Heart right ventricle (tissue), 16 donors: ENCODE data around the gene PFKL. TPM values are rescaled to one million over a fixed set of nuclear protein-coding genes. Genes with fewer than 3 reads are reported as not detected.

Source experiments
- ATAC-seq, 8 donors: fragments of 200-7000 bp; cut with Tn5 transposase; one replicate each; pipeline ENCODE4 v1.9.1; 2020; ENCODE audit warnings: mild to moderate bottlenecking in 8 of 8, moderate library complexity in 8 of 8, moderate number of reproducible peaks in 1 of 8
- DNase-seq, 2 donors: peaks; one replicate each; pipeline ENCODE4 v3.0.0-alpha.2; 2020
- H3K27ac ChIP-seq, 10 donors: fragments of 200-600 bp; sonication (generic) in 2 of 10; one replicate each; pipeline versions ENCODE4 v1.5.0 to v1.8.0; 2020 to 2022; ENCODE audit warnings: mild to moderate bottlenecking in 3 of 10
- H3K27me3 ChIP-seq, 7 donors: fragments of 200-600 bp; one replicate each; pipeline ENCODE4 v1.8.0; 2021 to 2022; ENCODE audit warnings: mild to moderate bottlenecking in 2 of 7
- H3K36me3 ChIP-seq, 9 donors: fragments of 200-600 bp; sonication (generic) in 1 of 9; one replicate each; pipeline versions ENCODE4 v1.5.0 to v1.8.0; 2020 to 2022; ENCODE audit warnings: mild to moderate bottlenecking in 2 of 9
- H3K4me1 ChIP-seq, 9 donors: fragments of 200-600 bp; sonication (generic) in 1 of 9; one replicate each; pipeline versions ENCODE4 v1.5.0 to v1.8.0; 2020 to 2022; ENCODE audit warnings: mild to moderate bottlenecking in 4 of 9
- H3K4me3 ChIP-seq, 10 donors: fragments of 200-600 bp; sonication (generic) in 2 of 10; one replicate each; pipeline versions ENCODE4 v1.5.0 to v1.8.0; 2020 to 2022; ENCODE audit warnings: mild to moderate bottlenecking in 7 of 10, moderate library complexity in 2 of 10
- H3K9me3 ChIP-seq, 11 donors: fragments of 200-600 bp in 10 of 11; sonication (generic) in 2 of 11; one replicate each; pipeline versions ENCODE4 v1.5.0 to v1.8.0; 2013 to 2022; ENCODE audit warnings: mild to moderate bottlenecking in 2 of 11, control low read depth in 1 of 11, moderate library complexity in 1 of 11
- whole genome bisulfite sequencing, 2 donors: extraction: QIAGEN DNeasy Blood & Tissue Kit; methylation state at CpG; one replicate each; pipeline ENCODE4 v1.1.7; 2013; ENCODE audit warnings: inconsistent platforms in 1 of 2; 5-methylcytosine and 5-hydroxymethylcytosine counted together
- intact Hi-C, 10 donors: fragments of 100-400 bp; cut with DNase I; formaldehyde crosslinking; loops; one replicate each; pipeline versions ENCODE4 v1.11.1 to v1.14.2; 2022
- polyA plus RNA-seq, 2 donors: library from polyadenylated mRNA; stranded (reverse); fragments of 200-250 nt; gene quantifications; one replicate each; pipeline ENCODE4 v1.2.3, GENCODE V29; 2013
- total RNA-seq, 10 donors: library from RNA; stranded (reverse); fragmentation: NEBNext Ultra II Directional in 3 of 10; extraction: Animal tissue kit (Norgen Biotek cat#: 25700) in 3 of 10; gene quantifications; one replicate each; pipeline versions ENCODE4 v1.2.1 to v1.2.4, GENCODE V29; 2021 to 2023
- TF ChIP-seq, protein P1 (sequence below), 9 donors: fragments of 200-600 bp; sonication (generic) in 2 of 9; IDR thresholded peaks; one replicate each; pipeline versions ENCODE4 v1.5.0 to v1.8.0; 2021 to 2022; ENCODE audit warnings: antibody characterized with exemption in 9 of 9, mild to moderate bottlenecking in 5 of 9, moderate library complexity in 1 of 9
- donor health status: Arrhythmogenic right ventricular cardiomyopathy.
- donor health status: ischemic (EF 13 %, LVEDD 7.1; RV severe dilation, severe dysfunction).
- donor health status: healthy with polysubstance abuse.
- donor health status: DM: no; HTN: yes; CAD: no.
- donor health status: DM: no; HTN: no; CAD: no.
- donor health status: ischemic (EF 25% LVEDD 6.9; RV normal size, moderate dysfunction).
- donor health status: ischemic (EF 25% LVEDD 5.7; RV mildly dilated, moderate dysfunction).
- donor health status: healthy.
- donor health status: DM: yes; HTN: yes; CAD: no.
- donor health status: Ischemic cardiomyopathy.
- donor health status: ischemic (EF 35%, LVEDD 5.7; RV mildly dilated, moderate dysfunction).
- donor health status: nonischemic (EF 11% LVEDD 7.7; RV severe dilation, severe dysfunction).
- donor health status: DM: yes; HTN: yes; CAD: no.
- donor health status: PGD.
- donor health status: ischemic (EF 29% LVEDD 5.4; RV normal size, mild dysfunction).
- donor health status: nonischemic (EF 23%, LVEDD 6.1; RV moderate dilation, normal function).

The PFKL gene
- total and polyA plus RNA-seq, 12 donors: 34.7 to 84.4 (median 43.8) TPM

DNA sequence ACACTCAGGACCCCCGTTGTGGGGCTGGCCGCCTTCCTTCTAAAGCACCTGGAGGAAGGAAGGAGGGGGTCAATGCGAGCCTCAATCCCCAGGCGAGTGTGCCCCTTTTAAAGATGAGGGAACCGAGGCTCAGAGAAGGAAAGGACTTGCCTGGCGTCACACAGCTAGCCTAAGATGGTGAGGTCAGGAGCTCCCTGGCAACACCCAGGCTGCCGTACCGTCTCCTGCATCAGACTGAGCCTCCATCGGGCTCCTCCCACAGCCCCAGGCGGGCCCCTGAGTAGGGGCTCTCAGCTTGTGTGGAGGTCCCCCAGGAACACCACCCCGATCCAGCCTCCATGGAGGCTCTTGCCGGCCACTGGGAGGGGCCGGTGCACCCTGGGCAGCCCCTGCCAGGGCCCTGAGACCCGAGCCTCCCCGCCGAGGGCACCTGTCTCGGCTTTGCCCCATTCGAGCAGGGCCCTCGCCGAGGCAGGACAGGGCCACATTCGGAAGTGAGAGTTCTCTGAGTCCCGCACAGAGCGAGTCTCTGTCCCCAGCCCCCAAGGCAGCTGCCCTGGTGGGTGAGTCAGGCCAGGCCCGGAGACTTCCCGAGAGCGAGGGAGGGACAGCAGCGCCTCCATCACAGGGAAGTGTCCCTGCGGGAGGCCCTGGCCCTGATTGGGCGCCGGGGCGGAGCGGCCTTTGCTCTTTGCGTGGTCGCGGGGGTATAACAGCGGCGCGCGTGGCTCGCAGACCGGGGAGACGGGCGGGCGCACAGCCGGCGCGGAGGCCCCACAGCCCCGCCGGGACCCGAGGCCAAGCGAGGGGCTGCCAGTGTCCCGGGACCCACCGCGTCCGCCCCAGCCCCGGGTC lies 14.5 kb upstream of the PFKL start, which contains the start of gene AIRE:
TSS of gene AIRE (plus strand) at position 739 of the 855 bp plus-strand sequence. CDS start 131 bp downstream, outside the sequence.
- H3K4me3 ChIP-seq: peak within 1 kb of the TSS in 8 of 10 donors; percentile 9 to 39 (median 32)
- peak in 4 of 8 donors; percentile 5 to 74 (median 34) for ATAC-seq
- intact Hi-C loops: no loop called here
- no peaks in the 10 kb centered on the region for H3K9me3 ChIP-seq
- DNase-seq: no peak
- WGBS, 2 donors: 28 to 31% methylated on average over 44 to 56 of the region's 56 CpGs
- H3K27ac ChIP-seq: no peak within 1 kb of the TSS
- peaks cover 0 to 30% (median 21%) of the 10 kb centered on the region in 7 donors for H3K27me3 ChIP-seq
- TF ChIP-seq, protein P1, sequence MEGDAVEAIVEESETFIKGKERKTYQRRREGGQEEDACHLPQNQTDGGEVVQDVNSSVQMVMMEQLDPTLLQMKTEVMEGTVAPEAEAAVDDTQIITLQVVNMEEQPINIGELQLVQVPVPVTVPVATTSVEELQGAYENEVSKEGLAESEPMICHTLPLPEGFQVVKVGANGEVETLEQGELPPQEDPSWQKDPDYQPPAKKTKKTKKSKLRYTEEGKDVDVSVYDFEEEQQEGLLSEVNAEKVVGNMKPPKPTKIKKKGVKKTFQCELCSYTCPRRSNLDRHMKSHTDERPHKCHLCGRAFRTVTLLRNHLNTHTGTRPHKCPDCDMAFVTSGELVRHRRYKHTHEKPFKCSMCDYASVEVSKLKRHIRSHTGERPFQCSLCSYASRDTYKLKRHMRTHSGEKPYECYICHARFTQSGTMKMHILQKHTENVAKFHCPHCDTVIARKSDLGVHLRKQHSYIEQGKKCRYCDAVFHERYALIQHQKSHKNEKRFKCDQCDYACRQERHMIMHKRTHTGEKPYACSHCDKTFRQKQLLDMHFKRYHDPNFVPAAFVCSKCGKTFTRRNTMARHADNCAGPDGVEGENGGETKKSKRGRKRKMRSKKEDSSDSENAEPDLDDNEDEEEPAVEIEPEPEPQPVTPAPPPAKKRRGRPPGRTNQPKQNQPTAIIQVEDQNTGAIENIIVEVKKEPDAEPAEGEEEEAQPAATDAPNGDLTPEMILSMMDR (IDR thresholded peaks at IDR 0.05): peak in 1 of 9 donors; percentile 4
- no peaks in the 10 kb centered on the region for H3K36me3 ChIP-seq
- peaks cover 0 to 9% (median 0%) of the 10 kb centered on the region in 9 donors for H3K4me1 ChIP-seq

DNA sequence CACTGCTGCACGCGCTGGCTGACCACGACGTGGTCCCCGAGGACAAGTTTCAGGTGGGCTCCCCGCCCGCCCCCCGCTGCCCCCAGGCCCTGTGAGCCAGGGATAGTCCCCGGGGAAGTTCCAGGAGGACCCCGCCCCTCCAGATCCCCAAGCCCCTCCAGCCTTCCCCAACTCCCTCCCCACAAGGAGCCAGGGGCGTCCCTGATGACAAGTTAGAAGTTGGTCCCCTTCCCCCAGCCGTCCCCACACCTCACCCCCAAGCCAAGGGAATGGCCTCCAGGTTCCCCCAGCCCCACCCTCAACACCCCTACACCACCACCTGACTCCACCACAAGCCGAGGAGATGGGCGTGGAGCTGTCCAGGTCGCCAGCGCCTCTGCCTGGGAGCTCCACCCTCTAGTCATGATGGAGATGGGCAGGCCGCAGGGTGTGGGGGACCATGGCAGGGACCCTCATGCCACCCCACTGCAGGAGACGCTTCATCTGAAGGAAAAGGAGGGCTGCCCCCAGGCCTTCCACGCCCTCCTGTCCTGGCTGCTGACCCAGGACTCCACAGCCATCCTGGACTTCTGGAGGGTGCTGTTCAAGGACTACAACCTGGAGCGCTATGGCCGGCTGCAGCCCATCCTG lies 13.7 kb upstream of the PFKL start:
- TF ChIP-seq, protein P1 (IDR thresholded peaks at IDR 0.05): no peak
- no peak for ATAC-seq
- Histone ChIP-seq H3K27ac (no peak overlapping the region), H3K9me3 (no peaks in the 10 kb centered on the region), H3K27me3 (peaks cover 0 to 30% (median 21%) of the 10 kb centered on the region in 7 donors), H3K36me3 (no peaks in the 10 kb centered on the region), H3K4me1 (peaks cover 0 to 9% (median 0%) of the 10 kb centered on the region in 9 donors), H3K4me3 (peak overlapping the region in 6 of 10 donors; percentile 26 to 39 (median 33))
- intact Hi-C loops: no loop called here
- no peak for DNase-seq
- WGBS, 2 donors: 56% methylated on average over 21 of the region's 21 CpGs

DNA sequence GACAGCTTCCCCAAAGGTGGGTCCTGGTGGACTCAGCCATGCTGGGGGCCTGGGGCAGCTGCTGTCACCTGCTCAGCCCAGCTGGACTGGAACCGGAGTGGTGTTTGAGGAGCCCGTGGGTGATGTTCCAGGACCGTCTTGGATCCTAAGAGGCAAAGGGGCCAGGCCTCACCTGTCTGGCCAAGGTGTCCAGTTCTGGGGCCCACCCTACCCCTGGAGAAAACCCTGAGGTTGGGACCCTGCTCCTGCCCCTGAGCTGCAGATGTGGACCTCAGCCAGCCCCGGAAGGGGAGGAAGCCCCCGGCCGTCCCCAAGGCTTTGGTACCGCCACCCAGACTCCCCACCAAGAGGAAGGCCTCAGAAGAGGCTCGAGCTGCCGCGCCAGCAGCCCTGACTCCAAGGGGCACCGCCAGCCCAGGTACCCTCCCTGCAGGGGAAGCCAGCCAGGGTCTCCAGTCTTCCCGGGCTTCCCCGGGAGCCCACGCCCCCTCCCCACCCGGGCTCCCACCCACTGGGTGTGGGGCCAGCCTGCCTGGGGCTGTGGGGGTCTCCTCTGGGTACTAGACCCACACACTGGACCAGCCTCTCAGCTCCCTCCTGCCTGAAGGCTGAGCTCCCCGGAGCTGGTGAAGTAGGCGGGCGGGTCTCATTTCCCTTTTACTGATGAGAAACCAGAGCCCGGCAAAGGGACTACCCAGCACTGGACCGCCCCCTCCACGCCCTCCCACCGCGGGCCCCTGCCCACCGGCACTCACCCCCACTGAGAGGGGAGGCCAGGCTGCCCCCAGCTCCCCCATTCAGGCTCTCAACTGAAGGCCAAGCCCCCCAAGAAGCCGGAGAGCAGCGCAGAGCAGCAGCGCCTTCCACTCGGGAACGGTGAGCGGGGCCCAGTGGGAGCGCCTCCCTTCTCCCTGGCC lies 12.9 kb upstream of the PFKL start:
- 73% methylated on average over 31 of the region's 31 CpGs for WGBS, 2 donors
- Histone ChIP-seq H3K36me3 (no peaks in the 10 kb centered on the region), H3K9me3 (no peaks in the 10 kb centered on the region), H3K27ac (no peak overlapping the region), H3K4me1 (peaks cover 0 to 9% (median 0%) of the 10 kb centered on the region in 9 donors), H3K27me3 (peaks cover 0 to 30% (median 21%) of the 10 kb centered on the region in 7 donors), H3K4me3 (no peak overlapping the region)
- DNase-seq: no peak
- TF ChIP-seq, protein P1 (IDR thresholded peaks at IDR 0.05): no peak
- peak in 1 of 8 donors; percentile 5 for ATAC-seq
- intact Hi-C loops: no loop called here
